Lung (tissue), 12 donors: Measurements from ENCODE around the gene PHC3. TPM values are rescaled to one million over a fixed set of nuclear protein-coding genes. Genes with fewer than 3 reads are reported as not detected.

Source experiments
- ATAC-seq: fragments of 200-7000 bp; cut with Tn5 transposase; one replicate; pipeline ENCODE4 v1.9.1; 2020; ENCODE audit warnings: moderate number of reproducible peaks; ENCODE audit not compliant: insufficient read depth, low FRiP score
- DNase-seq, 3 donors: peaks; one replicate each; pipeline ENCODE4 v3.0.0-alpha.2; 2013 to 2017
- H3K27ac ChIP-seq, 2 donors: one replicate each; pipeline ENCODE4 v1.5.1; 2013; ENCODE audit warnings: mild to moderate bottlenecking in 2 of 2, moderate library complexity in 2 of 2, control low read depth in 1 of 2, inconsistent platforms in 1 of 2, low read depth in 1 of 2, low read length in 1 of 2
- H3K27me3 ChIP-seq, 3 donors: one replicate each; pipeline ENCODE4 v1.5.1; 2013; ENCODE audit warnings: low read length in 2 of 3; ENCODE audit not compliant: control insufficient read depth in 3 of 3, insufficient read depth in 3 of 3
- H3K36me3 ChIP-seq, 4 donors: one replicate each; pipeline ENCODE4 v1.5.1; 2013; ENCODE audit warnings: low read length in 4 of 4, mild to moderate bottlenecking in 1 of 4, moderate library complexity in 1 of 4; ENCODE audit not compliant: control insufficient read depth in 4 of 4, insufficient read depth in 4 of 4
- H3K4me1 ChIP-seq, 5 donors: one replicate each; pipeline ENCODE4 v1.5.1; 2013; ENCODE audit warnings: low read length in 5 of 5, mild to moderate bottlenecking in 2 of 5, moderate library complexity in 1 of 5; ENCODE audit not compliant: control insufficient read depth in 5 of 5, insufficient read depth in 5 of 5
- H3K4me3 ChIP-seq: one replicate; pipeline ENCODE4 v1.5.1; 2013; ENCODE audit warnings: mild to moderate bottlenecking, control low read depth, moderate library complexity
- H3K9ac ChIP-seq, 2 donors: one replicate each; pipeline ENCODE4 v1.5.1; 2013; ENCODE audit warnings: low read length in 2 of 2, control low read depth in 1 of 2; ENCODE audit not compliant: insufficient read depth in 1 of 2
- H3K9me3 ChIP-seq, 4 donors: one replicate each; pipeline ENCODE4 v1.5.1; 2013; ENCODE audit warnings: low read length in 3 of 4, mild to moderate bottlenecking in 1 of 4, moderate library complexity in 1 of 4; ENCODE audit not compliant: control insufficient read depth in 4 of 4, insufficient read depth in 3 of 4
- WGBS, 2 donors: extraction: QIAGEN DNeasy Blood & Tissue Kit; methylation state at CpG; one replicate each; pipeline ENCODE4 v1.1.7; 2013; 5-methylcytosine and 5-hydroxymethylcytosine counted together
- polyA plus RNA-seq, 2 donors: library from polyadenylated mRNA; stranded (reverse); fragments of 200-250 nt; gene quantifications; one replicate each; pipeline ENCODE4 v1.2.1, GENCODE V29; 2013
- total RNA-seq, 2 donors: library from RNA; depleted of rRNA in 1 of 2; stranded (reverse); fragments of >200 nt in 1 of 2; gene quantifications; one replicate each; pipeline ENCODE4 v1.2.1, GENCODE V29; 2014 to 2021
- TF ChIP-seq, protein P1 (sequence below): IDR thresholded peaks from 2 replicates; pipeline ENCODE4 v1.5.1; 2012; ENCODE audit warnings: mild to moderate bottlenecking; ENCODE audit errors: control extremely low read depth, extremely low read depth
- donor health status: control.
- donor health status: control.
- donor health status: Bipolar disorder and iron deficiency.
- donor health status: healthy.
- donor health status: DM: yes; HTN: yes; CAD: no.

The PHC3 gene
- total and polyA plus RNA-seq, 4 donors: 7.6 to 110 (median 31.1) TPM

DNA sequence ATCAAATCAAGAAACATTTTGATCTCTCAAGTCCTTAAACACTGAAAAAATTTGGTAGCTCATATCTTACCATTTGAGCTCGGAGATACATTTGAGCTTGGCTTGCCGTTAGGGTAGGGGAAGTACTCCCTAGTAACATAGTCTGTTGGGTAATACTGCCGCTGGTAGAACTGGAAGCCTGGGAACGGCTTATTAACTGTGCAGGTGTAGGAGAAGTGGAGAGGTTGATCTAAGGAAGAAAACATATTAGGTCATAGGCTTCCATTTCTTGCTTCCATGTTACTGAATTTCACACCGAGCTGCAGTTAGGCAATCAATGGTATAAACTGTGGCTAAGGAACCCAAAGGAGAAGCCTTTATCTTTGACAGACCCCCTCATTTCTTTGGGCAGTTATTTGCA, 32.5 kb downstream of the PHC3 start:
- H3K27me3 ChIP-seq: no peaks in the 10 kb centered on the region
- no peaks in the 10 kb centered on the region for H3K9me3 ChIP-seq
- ATAC-seq (no peak), DNase-seq (no peak)
- no peak overlapping the region for H3K4me3 ChIP-seq
- peaks cover 0 to 28% (median 7%) of the 10 kb centered on the region in 4 donors for H3K36me3 ChIP-seq
- TF ChIP-seq, protein P1, sequence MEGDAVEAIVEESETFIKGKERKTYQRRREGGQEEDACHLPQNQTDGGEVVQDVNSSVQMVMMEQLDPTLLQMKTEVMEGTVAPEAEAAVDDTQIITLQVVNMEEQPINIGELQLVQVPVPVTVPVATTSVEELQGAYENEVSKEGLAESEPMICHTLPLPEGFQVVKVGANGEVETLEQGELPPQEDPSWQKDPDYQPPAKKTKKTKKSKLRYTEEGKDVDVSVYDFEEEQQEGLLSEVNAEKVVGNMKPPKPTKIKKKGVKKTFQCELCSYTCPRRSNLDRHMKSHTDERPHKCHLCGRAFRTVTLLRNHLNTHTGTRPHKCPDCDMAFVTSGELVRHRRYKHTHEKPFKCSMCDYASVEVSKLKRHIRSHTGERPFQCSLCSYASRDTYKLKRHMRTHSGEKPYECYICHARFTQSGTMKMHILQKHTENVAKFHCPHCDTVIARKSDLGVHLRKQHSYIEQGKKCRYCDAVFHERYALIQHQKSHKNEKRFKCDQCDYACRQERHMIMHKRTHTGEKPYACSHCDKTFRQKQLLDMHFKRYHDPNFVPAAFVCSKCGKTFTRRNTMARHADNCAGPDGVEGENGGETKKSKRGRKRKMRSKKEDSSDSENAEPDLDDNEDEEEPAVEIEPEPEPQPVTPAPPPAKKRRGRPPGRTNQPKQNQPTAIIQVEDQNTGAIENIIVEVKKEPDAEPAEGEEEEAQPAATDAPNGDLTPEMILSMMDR: no peak
- peaks cover 0 to 4% (median 0%) of the 10 kb centered on the region in 5 donors for H3K4me1 ChIP-seq
- no peak overlapping the region for H3K27ac ChIP-seq
- no peak overlapping the region for H3K9ac ChIP-seq
- 55 to 77% methylated on average over 5 of the region's 5 CpGs for WGBS, 2 donors

DNA sequence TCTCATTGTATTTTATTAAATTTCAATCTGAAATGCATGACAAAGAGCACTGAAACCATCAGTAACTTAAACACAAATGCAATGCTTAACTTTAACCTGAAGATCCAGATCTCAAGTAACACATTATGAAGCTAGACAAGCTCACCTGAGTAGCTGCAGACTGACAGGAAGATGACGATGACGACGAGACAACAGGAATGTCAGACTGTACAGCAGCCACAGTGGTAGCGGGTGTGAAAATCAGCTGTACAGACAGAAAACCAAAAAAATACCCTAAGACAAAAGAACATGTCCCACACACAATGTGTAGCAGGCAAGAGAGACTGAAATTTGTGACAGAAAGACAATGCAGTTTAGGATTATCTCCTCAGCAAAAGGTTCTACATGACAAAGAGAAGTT, 36.3 kb downstream of the PHC3 start:
- TF ChIP-seq, protein P1: no peak
- DNase-seq: no peak
- Histone ChIP-seq H3K9me3 (no peaks in the 10 kb centered on the region), H3K27me3 (no peaks in the 10 kb centered on the region), H3K9ac (no peak overlapping the region), H3K4me1 (peaks cover 0 to 2% (median 0%) of the 10 kb centered on the region in 5 donors), H3K36me3 (peaks cover 2 to 18% (median 9%) of the 10 kb centered on the region in 4 donors), H3K27ac (no peak overlapping the region), H3K4me3 (no peak overlapping the region)
- ATAC-seq: no peak
- 91 to 93% methylated on average over 4 of the region's 4 CpGs for WGBS, 2 donors

DNA sequence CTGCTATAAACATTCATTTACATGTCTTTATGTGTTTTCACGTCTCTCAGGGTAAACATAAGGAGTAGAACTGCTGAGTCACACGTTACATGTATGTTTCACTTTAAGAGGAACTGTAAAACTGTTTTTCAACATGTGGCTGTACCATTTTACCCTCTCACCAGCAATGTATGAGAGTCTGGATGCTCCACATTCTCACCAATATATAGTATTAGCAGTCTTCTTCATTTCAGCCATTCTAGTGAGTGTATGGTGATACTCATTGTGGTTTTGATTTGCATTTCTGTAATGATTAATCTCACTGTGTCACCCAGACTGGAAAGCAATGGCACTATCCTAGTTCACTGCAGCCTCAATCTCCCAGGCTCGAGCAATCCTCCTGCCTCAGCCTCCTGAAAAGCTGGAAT, 37.1 kb downstream of the PHC3 start:
- peaks cover 0 to 2% (median 0%) of the 10 kb centered on the region in 5 donors for H3K4me1 ChIP-seq
- H3K27me3 ChIP-seq: no peaks in the 10 kb centered on the region
- peaks cover 2 to 15% (median 7%) of the 10 kb centered on the region in 4 donors for H3K36me3 ChIP-seq
- WGBS, 2 donors: 74 to 90% methylated on average over 3 of the region's 3 CpGs
- H3K4me3 ChIP-seq: no peak overlapping the region
- DNase-seq: no peak
- no peak for ATAC-seq
- H3K9me3 ChIP-seq: no peaks in the 10 kb centered on the region
- H3K9ac ChIP-seq: no peak overlapping the region
- no peak overlapping the region for H3K27ac ChIP-seq
- TF ChIP-seq, protein P1: no peak

DNA sequence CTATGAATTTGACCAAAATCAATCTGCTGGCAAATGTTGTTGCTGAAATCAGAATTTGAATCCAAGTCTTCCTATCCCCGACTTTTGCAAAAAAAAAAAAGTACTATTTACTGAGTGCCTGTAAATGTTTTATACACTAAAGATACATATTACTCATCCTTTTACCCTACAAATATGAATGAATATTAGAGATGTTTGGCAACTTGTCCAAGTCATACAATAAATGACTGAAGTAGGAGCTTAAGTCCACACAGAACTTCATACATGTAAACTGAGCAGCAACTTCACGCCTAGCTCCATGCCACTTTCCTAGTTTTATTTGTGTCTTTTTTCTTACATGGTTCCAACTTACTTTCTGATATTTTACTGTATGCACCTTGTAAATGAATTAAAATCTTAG, 39.2 kb downstream of the PHC3 start:
- no peak overlapping the region for H3K27ac ChIP-seq
- H3K27me3 ChIP-seq: no peaks in the 10 kb centered on the region
- H3K4me3 ChIP-seq: no peak overlapping the region
- TF ChIP-seq, protein P1: no peak
- 97 to 98% methylated on average over 2 of the region's 2 CpGs for WGBS, 2 donors
- peaks cover 2 to 11% (median 6%) of the 10 kb centered on the region in 4 donors for H3K36me3 ChIP-seq
- no peaks in the 10 kb centered on the region for H3K9me3 ChIP-seq
- no peak overlapping the region for H3K9ac ChIP-seq
- DNase-seq: no peak
- peaks cover 0 to 2% (median 0%) of the 10 kb centered on the region in 5 donors for H3K4me1 ChIP-seq
- ATAC-seq: no peak
